ENCODE measurements around the gene TCEANC. TPM values are rescaled to one million over a fixed set of nuclear protein-coding genes. Genes with fewer than 3 reads are reported as not detected.

TCEANC gene
- total RNA-seq, 1 donor, result 3.9 TPM

DNA sequence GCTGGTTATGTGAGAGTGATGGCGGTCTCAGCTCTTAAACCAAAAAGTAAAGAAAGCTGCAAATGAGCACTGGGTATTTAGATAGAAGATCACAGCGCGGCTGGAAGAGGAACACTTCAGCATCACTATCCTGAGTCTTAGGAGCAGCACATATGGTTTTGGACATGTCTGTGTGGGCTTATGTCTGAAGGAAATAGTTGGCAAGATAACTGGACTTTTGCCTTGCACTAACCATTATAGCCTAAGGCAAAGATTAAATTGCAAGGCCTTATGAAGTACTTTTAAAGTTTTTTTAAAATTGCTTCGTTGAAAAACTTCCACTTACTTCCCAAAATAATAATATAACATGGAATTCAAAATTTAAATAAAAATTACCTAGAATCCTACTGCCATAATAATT lies 31.4 kb downstream of the TCEANC start:
- TF ChIP-seq, protein P1, sequence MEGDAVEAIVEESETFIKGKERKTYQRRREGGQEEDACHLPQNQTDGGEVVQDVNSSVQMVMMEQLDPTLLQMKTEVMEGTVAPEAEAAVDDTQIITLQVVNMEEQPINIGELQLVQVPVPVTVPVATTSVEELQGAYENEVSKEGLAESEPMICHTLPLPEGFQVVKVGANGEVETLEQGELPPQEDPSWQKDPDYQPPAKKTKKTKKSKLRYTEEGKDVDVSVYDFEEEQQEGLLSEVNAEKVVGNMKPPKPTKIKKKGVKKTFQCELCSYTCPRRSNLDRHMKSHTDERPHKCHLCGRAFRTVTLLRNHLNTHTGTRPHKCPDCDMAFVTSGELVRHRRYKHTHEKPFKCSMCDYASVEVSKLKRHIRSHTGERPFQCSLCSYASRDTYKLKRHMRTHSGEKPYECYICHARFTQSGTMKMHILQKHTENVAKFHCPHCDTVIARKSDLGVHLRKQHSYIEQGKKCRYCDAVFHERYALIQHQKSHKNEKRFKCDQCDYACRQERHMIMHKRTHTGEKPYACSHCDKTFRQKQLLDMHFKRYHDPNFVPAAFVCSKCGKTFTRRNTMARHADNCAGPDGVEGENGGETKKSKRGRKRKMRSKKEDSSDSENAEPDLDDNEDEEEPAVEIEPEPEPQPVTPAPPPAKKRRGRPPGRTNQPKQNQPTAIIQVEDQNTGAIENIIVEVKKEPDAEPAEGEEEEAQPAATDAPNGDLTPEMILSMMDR (IDR thresholded peaks at IDR 0.05; ENCODE audit: insufficient read depth, low read length), result no peak
- no peak for DNase-seq (ENCODE audit: low read depth)
- no peak overlapping the region for H3K4me3 ChIP-seq (ENCODE audit: low read depth, low read length)

DNA sequence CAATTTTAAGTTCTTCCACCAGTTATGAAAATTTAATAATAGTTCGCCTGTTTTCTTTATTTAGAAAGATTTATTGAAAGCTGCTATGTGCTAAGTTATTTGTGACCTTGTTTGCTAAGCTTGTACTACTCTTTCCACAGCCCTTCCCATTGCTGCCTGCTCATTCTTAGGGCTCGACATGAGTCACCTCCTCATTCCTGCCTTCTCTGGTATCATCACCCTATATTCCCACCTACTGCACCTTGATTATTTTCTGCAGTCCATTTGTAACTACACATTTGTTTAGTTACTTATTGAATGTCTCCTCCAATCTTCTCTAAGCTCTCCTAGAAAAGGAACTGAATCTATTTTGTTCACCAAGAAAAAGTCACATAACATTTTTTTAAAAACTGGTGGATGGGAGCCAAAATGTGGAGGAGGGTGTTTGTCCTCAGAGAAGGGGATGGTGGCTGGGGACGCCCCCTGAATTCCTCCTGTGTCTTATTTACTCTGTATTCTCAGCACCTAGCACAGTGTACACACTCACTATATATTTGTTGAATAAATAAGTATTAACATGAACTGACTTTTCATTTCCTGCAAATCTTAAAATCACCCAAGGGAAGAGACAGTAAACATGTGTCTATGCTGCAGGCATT lies 32.3 kb downstream of the TCEANC start:
- TF ChIP-seq, protein P1 (IDR thresholded peaks at IDR 0.05; ENCODE audit: insufficient read depth, low read length), result no peak
- no peak overlapping the region for H3K4me3 ChIP-seq (ENCODE audit: low read depth, low read length)
- DNase-seq (ENCODE audit: low read depth), result no peak

DNA sequence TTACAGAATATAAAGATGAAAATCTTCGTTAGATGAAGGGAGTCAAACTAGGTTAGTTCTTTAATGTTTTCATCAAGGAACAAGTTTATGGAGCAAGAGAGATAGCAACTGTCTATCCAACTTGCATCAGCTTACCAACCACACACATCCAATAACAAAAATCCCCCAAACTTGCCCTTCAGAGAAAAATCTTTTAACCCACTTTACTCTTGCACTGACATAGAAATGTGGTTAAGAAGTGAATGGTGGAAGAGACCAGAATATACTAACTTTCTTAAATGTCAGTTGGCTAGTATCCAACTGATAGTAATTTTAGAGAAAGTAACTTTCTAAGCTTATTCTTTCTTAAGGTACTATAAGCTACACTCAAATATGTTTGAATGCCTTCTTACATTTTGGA lies 34.3 kb downstream of the TCEANC start:
- no peak overlapping the region for H3K4me3 ChIP-seq (ENCODE audit: low read depth, low read length)
- DNase-seq (ENCODE audit: low read depth), result no peak
- TF ChIP-seq, protein P1 (IDR thresholded peaks at IDR 0.05; ENCODE audit: insufficient read depth, low read length), result no peak

DNA sequence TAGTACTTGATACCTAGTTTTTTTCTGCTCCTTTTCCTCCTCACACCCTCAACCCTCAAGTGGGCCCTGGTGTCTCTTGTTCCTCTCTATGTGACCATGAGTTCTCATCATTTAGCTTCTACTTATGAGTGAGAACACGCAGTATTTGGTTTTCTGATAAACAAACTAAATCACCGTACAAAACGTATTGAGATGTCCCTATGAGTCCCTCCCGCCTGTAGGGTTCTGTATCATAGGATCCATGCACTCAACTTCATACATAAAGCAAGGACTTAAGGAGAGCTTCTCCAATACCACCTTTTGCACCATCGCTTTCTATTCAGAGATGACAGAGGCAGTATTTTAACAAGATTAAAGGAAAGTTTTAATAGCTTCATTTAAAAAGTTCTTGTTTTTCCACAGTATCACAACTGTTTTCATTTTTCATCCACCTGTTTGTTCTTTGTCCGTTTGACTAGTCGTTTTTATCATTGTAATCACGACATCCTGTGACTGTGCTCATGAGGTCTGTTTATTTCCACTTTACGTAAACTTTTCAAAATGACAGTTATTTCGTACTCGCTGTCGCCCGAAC lies 35.5 kb downstream of the TCEANC start:
- TF ChIP-seq, protein P1 (IDR thresholded peaks at IDR 0.05; ENCODE audit: insufficient read depth, low read length), result no peak
- DNase-seq (ENCODE audit: low read depth), result no peak
- H3K4me3 ChIP-seq (ENCODE audit: low read depth, low read length), result peak overlapping the region; percentile 88

DNA sequence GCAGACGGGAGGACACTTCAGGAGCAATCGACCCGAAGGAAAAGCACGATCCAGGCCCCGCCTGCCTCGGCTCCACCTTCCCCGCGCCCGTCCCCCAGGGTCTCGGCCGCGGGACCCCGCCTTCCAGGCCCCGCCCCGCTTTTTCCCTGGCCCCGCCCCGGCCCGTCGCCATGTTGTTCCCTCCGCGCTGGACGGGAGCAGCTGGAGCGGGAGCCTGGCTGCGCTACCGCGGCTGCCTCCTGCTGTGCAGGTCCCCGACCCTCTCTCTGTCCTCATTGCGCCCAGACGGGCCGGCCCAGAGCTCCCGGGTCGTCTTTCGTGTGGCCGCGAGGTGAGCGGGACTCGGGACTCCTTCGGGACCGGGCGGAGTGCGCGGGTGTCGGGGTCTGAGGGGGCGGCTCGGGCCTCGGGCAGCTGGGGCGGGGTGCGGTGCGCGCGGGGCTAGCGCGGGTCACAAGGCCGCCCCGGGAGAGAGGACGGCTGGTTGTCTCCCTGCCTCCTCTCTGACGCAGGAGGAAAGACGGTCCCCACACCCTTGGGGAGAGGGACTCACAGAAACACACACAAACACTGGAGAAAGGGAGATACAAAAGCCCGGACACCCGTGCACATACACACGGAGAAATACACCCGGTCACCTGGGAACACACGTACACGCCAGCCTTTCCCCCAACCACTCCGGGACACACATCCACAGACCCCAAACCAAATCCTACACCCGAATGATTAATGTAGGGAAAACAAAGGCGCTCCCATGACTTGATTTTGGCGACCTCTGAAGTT lies 36.2 kb downstream of the TCEANC start, which contains the start of gene RAB9A:
Gene RAB9A, plus strand, starts transcription at position 171 of the 783 bp plus-strand sequence. CDS start 19,619 bp downstream, outside the sequence.
- peak within 1 kb of the TSS; percentile 88 for H3K4me3 ChIP-seq (ENCODE audit: low read depth, low read length)
- peak; percentile 66 for DNase-seq (ENCODE audit: low read depth)
- TF ChIP-seq, protein P1 (IDR thresholded peaks at IDR 0.05; ENCODE audit: insufficient read depth, low read length), result no peak

DNA sequence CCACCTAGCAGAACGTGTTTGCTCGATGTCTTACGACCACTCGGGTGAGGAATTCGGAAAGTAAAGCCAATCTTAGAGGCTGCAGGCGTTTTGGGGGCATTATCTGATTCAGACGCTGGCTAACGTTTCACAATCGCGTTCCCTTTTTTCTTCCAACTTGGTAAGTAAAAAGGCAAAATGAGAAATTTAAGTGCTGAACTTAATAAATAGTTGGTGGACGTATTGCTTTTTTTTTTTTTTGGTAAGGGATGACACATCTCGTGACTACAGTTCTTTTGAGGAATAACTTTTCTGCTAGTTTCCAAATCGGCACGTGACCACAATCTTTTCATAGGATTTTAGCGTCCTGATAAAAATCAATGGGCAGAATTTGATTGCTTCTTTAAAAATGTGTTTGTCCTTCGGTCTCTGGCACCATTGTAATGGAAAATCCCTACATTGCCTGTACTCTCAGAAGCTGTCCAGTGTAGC lies 36.8 kb downstream of the TCEANC start:
- peak; percentile 63 for DNase-seq (ENCODE audit: low read depth)
- peak overlapping the region; percentile 88 for H3K4me3 ChIP-seq (ENCODE audit: low read depth, low read length)

More for the DNA sequence above, 36.8 kb downstream of the TCEANC start:
- TF ChIP-seq, protein P1 (IDR thresholded peaks at IDR 0.05; ENCODE audit: insufficient read depth, low read length), result no peak
